ENCODE data around the gene RHOJ. TPM values are rescaled to one million over a fixed set of nuclear protein-coding genes. Genes with fewer than 3 reads are reported as not detected.

RHOJ gene
- total and polyA plus RNA-seq, 2 of the 13 experiments (the other 11 are each of a cell fraction or from before 2014, with no cell fraction given) = 0.22 to 1.3 TPM

DNA sequence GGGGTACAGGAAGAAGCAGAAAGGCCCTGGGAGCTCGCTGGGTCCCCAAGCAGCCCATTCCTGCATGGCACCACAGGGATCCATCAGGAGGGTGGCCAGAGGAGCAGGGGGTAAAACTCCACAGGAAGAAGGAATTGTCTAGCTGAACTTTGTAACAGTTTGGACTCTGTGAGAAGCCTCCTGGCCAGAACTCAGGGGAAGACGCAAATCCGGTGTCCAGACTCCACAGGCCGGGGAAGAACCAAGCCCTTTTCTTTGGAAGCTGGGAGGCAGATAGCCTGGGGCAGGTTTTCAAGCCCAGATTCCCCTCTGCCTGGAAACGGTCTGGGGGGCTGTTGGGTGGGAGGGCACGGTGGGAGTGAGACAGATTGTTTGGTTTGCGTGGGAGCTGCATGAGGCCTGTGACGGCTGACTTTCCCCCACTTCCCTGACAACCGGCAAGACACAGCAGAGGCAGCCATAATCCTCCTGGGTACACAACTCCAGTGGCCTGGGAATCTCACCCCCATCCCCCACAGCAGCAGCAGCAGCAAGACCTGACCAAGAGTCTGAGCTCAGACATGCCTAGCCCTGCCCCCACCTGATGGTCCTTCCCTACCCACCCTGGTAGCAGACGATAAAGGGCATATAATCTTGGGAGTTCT lies 97.8 kb downstream of the RHOJ start:
- Histone ChIP-seq H3K4me1 (ENCODE audit: insufficient read depth, low read length) (no peaks in the 10 kb centered on the region), H3K27me3 (ENCODE audit: control insufficient read depth in 1 of 2, insufficient read depth in 2 of 2, low read length in 2 of 2) (no peaks in the 10 kb centered on the region), H3K9me3 (ENCODE audit: low read length) (no peaks in the 10 kb centered on the region), H3K79me2 (ENCODE audit: insufficient read depth, low read length) (no peaks in the 10 kb centered on the region), H3K4me3 (replicated peaks in 1 of 3; ENCODE audit: insufficient read depth in 1 of 3, low read depth in 2 of 3, low read length in 3 of 3) (no peak overlapping the region), H4K20me1 (ENCODE audit: insufficient read depth, low read length) (no peaks in the 10 kb centered on the region), H3K9ac (ENCODE audit: insufficient read depth, low read depth, low read length) (no peak overlapping the region), H2AFZ (ENCODE audit: low read length) (no peak overlapping the region), H3K4me2 (ENCODE audit: low read depth, low read length) (no peak overlapping the region), H3K27ac (ENCODE audit: extremely low read length, insufficient read depth, low read length) (no peak overlapping the region), H3K36me3 (replicated peaks in 1 of 2; ENCODE audit: control insufficient read depth in 1 of 2, insufficient read depth in 2 of 2, low read length in 2 of 2) (no peaks in the 10 kb centered on the region)
- DNase-seq (ENCODE audit: low spot score) (no peak), FAIRE-seq (no peak), ATAC-seq (no peak)
- CTCF ChIA-PET (ENCODE audit: low intra/inter-chr PET ratio, low total read pairs) = no interaction called here
- intact Hi-C loops (cut with micrococcal nuclease; ENCODE audit: unreplicated experiment) (no loop called here), in situ Hi-C loops (cut with HindIII; ENCODE audit: extremely low pct_ligation_motif_present, low pct_unique_long_range_greater_than_20kb) (no loop called here)
- BruUV-seq (replicated peaks) = no TSS peak
- POLR2A ChIA-PET = no interaction called here
- 57% methylated on average over 5 of the region's 10 CpGs for WGBS (ENCODE audit: low lambda C conversion rate)
- TF ChIP-seq NFKBIZ (CRISPR knock-in tag; IDR thresholded peaks at IDR 0.05) (no peak), MAFF (IDR thresholded peaks at IDR 0.05; ENCODE audit: low read depth, low read length) (no peak), MAFG (CRISPR knock-in tag; IDR thresholded peaks at IDR 0.05) (no peak), POLR2A (IDR thresholded peaks at IDR 0.05; ENCODE audit: insufficient read depth in 1 of 2, low read depth in 2 of 2, low read length in 2 of 2) (no peak), SAP130 (CRISPR knock-in tag; IDR thresholded peaks at IDR 0.05; ENCODE audit: low read depth) (no peak), ZNF431 (CRISPR knock-in tag; IDR thresholded peaks at IDR 0.05; ENCODE audit: borderline replicate concordance, low read depth) (no peak), SMAD3 (CRISPR knock-in tag; IDR thresholded peaks at IDR 0.05) (no peak), HDAC2 (CRISPR knock-in tag; IDR thresholded peaks at IDR 0.05) (no peak), NFYB (CRISPR knock-in tag; IDR thresholded peaks at IDR 0.05) (no peak), ZNF543 (CRISPR knock-in tag; IDR thresholded peaks at IDR 0.05) (no peak), GRHL1 (CRISPR knock-in tag; conservative IDR thresholded peaks at IDR 0.05) (no peak), ZNF563 (CRISPR knock-in tag; IDR thresholded peaks at IDR 0.05) (no peak), ZNF713 (CRISPR knock-in tag; IDR thresholded peaks at IDR 0.05) (no peak), ZNF343 (CRISPR knock-in tag; IDR thresholded peaks at IDR 0.05) (no peak), ZNF724P (CRISPR knock-in tag; IDR thresholded peaks at IDR 0.05; ENCODE audit: borderline replicate concordance) (no peak), SIX4 (CRISPR knock-in tag; IDR thresholded peaks at IDR 0.05) (no peak)
- TF ChIP-seq, protein P1, sequence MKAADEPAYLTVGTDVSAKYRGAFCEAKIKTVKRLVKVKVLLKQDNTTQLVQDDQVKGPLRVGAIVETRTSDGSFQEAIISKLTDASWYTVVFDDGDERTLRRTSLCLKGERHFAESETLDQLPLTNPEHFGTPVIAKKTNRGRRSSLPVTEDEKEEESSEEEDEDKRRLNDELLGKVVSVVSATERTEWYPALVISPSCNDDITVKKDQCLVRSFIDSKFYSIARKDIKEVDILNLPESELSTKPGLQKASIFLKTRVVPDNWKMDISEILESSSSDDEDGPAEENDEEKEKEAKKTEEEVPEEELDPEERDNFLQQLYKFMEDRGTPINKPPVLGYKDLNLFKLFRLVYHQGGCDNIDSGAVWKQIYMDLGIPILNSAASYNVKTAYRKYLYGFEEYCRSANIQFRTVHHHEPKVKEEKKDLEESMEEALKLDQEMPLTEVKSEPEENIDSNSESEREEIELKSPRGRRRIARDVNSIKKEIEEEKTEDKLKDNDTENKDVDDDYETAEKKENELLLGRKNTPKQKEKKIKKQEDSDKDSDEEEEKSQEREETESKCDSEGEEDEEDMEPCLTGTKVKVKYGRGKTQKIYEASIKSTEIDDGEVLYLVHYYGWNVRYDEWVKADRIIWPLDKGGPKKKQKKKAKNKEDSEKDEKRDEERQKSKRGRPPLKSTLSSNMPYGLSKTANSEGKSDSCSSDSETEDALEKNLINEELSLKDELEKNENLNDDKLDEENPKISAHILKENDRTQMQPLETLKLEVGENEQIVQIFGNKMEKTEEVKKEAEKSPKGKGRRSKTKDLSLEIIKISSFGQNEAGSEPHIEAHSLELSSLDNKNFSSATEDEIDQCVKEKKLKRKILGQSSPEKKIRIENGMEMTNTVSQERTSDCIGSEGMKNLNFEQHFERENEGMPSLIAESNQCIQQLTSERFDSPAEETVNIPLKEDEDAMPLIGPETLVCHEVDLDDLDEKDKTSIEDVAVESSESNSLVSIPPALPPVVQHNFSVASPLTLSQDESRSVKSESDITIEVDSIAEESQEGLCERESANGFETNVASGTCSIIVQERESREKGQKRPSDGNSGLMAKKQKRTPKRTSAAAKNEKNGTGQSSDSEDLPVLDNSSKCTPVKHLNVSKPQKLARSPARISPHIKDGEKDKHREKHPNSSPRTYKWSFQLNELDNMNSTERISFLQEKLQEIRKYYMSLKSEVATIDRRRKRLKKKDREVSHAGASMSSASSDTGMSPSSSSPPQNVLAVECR (CRISPR knock-in tag; IDR thresholded peaks at IDR 0.05; ENCODE audit: borderline replicate concordance) = no peak
- TF ChIP-seq, protein P2, sequence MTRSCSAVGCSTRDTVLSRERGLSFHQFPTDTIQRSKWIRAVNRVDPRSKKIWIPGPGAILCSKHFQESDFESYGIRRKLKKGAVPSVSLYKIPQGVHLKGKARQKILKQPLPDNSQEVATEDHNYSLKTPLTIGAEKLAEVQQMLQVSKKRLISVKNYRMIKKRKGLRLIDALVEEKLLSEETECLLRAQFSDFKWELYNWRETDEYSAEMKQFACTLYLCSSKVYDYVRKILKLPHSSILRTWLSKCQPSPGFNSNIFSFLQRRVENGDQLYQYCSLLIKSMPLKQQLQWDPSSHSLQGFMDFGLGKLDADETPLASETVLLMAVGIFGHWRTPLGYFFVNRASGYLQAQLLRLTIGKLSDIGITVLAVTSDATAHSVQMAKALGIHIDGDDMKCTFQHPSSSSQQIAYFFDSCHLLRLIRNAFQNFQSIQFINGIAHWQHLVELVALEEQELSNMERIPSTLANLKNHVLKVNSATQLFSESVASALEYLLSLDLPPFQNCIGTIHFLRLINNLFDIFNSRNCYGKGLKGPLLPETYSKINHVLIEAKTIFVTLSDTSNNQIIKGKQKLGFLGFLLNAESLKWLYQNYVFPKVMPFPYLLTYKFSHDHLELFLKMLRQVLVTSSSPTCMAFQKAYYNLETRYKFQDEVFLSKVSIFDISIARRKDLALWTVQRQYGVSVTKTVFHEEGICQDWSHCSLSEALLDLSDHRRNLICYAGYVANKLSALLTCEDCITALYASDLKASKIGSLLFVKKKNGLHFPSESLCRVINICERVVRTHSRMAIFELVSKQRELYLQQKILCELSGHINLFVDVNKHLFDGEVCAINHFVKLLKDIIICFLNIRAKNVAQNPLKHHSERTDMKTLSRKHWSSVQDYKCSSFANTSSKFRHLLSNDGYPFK (CRISPR knock-in tag; IDR thresholded peaks at IDR 0.05; ENCODE audit: borderline replicate concordance) = no peak
